AG09309 (cell line): ENCODE data around the gene GEMIN4.
A peak's percentile ranks its signal among the peaks of the same experiment; 100 is the strongest.

Source experiments
- DNase-seq: peaks from one replicate; pipeline ENCODE4 v3.0.0-alpha.2; 2010; ENCODE audit warnings: low read depth
- H3K4me3 ChIP-seq: 2 replicates; pipeline ENCODE4 v1.5.1; 2011; ENCODE audit warnings: mild to moderate bottlenecking, low read depth, low read length, moderate library complexity; ENCODE audit not compliant: control insufficient read depth
- TF ChIP-seq, protein P1 (sequence below): IDR thresholded peaks from 2 replicates; pipeline ENCODE4 v1.5.1; 2011; ENCODE audit warnings: mild to moderate bottlenecking, low read depth, low read length, inconsistent platforms; ENCODE audit not compliant: insufficient read depth, control insufficient read depth; ENCODE audit errors: missing control alignments

The GEMIN4 gene

GRCh38 chr17:708132-708531, 43.9 kb downstream of the GEMIN4 start:
- no peak for DNase-seq
- TF ChIP-seq, protein P1, sequence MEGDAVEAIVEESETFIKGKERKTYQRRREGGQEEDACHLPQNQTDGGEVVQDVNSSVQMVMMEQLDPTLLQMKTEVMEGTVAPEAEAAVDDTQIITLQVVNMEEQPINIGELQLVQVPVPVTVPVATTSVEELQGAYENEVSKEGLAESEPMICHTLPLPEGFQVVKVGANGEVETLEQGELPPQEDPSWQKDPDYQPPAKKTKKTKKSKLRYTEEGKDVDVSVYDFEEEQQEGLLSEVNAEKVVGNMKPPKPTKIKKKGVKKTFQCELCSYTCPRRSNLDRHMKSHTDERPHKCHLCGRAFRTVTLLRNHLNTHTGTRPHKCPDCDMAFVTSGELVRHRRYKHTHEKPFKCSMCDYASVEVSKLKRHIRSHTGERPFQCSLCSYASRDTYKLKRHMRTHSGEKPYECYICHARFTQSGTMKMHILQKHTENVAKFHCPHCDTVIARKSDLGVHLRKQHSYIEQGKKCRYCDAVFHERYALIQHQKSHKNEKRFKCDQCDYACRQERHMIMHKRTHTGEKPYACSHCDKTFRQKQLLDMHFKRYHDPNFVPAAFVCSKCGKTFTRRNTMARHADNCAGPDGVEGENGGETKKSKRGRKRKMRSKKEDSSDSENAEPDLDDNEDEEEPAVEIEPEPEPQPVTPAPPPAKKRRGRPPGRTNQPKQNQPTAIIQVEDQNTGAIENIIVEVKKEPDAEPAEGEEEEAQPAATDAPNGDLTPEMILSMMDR = no peak
- H3K4me3 ChIP-seq = no peak overlapping the region

DNA sequence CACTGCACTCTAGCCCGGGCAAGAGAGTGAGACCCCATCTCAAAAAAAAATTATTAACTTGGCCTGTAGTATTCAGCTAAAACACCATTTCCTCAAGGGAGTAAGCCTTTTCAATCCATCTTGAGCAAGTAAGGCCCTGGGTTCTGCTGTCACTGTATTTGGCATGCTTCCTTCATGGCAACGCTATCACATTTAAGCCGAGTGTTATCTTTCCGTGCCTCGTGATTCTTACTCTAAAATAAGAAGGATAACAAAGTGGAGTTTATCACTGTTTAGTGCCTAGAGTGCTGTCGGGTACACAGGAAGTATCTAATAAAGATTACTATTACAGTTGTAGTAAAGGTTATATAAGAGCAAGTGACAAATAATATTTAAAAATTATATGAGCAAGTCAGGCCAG, 46.2 kb downstream of the GEMIN4 start:
- DNase-seq = no peak
- no peak overlapping the region for H3K4me3 ChIP-seq
- TF ChIP-seq, protein P1 = no peak

DNA sequence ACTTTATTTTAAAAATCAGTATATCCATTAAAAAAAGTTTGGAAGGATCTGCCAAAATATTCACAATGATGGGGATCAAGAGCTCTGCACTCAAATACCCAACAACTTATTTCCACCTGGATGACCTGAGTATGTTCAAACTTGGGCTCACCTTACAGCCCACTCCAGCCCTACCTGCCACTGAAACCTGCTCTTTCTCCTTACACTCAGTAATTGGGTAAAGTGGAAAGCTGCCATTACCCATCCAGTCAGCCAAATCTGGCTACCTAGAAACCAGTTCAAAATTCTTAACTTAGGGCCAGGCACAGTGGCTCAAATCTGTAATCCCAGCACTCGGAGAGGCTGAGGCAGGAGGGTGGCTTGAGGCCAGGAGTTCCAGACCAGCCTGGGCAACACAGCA, 47.1 kb downstream of the GEMIN4 start:
- TF ChIP-seq, protein P1 = no peak
- no peak overlapping the region for H3K4me3 ChIP-seq
- no peak for DNase-seq

GRCh38 chr17:704111-704864, 47.8 kb downstream of the GEMIN4 start:
- DNase-seq = no peak
- TF ChIP-seq, protein P1 = no peak

DNA sequence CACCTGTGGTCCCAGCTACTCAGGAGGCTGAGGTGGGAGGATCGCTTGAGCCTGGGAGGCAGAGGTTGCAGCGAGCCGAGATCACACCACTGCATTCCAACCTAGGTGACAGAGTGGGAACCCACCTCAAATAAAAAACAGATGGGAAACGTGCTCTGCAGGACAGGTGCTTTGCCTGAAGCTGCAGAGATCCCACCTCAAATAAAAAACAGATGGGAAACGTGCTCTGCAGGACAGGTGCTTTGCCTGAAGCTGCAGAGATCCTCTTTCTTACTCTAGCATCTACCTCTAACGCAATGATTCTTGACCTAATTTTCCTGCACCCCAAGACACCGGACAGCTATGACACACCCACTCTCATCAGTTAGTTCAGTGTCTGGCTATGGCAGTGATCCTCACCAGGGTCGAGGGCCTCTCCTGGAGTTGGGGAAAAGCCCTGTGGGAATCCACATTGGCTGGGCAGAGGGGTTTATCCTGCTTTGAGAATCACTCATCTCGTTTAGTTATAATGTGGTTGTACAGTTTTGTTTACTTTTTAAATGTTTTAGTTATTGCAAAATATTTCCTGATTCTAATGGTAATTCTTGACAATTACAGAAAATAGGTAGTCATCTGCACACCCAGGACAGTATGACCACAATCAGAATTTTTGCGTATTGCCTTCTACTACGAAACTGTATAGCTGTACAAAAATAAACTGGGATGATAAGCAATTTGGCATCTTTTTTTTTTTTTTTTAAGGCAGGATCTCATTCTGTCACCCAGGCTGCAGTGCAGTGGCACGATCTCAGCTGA, 48.8 kb downstream of the GEMIN4 start:
- H3K4me3 ChIP-seq = no peak overlapping the region
- no peak for DNase-seq
- TF ChIP-seq, protein P1 = no peak

More at GRCh38 chr17:704111-704864, 47.8 kb downstream of the GEMIN4 start:
- no peak overlapping the region for H3K4me3 ChIP-seq

DNA sequence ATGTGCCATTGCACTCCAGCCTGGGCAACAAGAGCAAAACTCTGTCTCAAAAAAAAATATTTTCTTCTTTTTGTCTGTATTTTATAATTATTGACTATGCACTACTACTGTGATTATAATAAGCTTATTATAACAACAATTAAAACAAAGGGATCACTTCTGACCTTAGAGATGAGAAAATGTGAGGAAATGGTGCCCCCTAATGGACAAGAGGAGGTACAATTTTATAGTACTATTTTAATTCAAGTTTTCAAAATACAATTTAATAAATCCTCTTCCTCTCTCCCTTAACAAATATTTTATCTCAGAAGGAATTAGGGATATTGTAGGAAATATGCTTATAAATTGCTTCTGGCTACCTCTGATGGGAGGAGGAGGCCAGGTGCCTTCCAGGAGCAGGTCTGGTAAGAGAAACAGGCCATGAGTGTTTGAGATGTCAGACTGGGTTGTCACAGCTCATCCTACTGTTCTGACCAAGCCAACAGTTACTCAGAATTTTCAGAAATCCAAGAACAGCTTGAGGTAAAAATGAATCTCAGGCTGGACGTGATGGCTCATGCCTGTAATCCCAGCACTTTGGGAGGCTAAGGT, 51.5 kb downstream of the GEMIN4 start:
- no peak overlapping the region for H3K4me3 ChIP-seq
- TF ChIP-seq, protein P1 = peak; percentile 32
- no peak for DNase-seq
